Fibroblast of lung (primary cell): Measurements from ENCODE around the gene ROCK1.
"Not testable (repeated sequence)": the region's sequence is repeated elsewhere in the genome, so short reads cannot be mapped to it uniquely, and the experiment has no call there.

Experiments used
- EZH2 ChIP-seq: IDR thresholded peaks from 2 replicates; pipeline ENCODE4 v1.5.1; 2012; ENCODE audit warnings: low read length, control low read depth, mild to moderate bottlenecking; ENCODE audit errors: missing control alignments
- TF ChIP-seq, protein P1 (sequence below), 2 donors: IDR thresholded peaks in 1 of 2; conservative IDR thresholded peaks in 1 of 2; 1 replicate in 1 of 2; 2 replicates in 1 of 2; pipeline ENCODE4 v1.5.1; 2011 to 2012; ENCODE audit warnings: low read length in 2 of 2, control low read depth in 1 of 2, inconsistent platforms in 1 of 2, low read depth in 1 of 2, mild to moderate bottlenecking in 1 of 2

- TF ChIP-seq, protein P1, sequence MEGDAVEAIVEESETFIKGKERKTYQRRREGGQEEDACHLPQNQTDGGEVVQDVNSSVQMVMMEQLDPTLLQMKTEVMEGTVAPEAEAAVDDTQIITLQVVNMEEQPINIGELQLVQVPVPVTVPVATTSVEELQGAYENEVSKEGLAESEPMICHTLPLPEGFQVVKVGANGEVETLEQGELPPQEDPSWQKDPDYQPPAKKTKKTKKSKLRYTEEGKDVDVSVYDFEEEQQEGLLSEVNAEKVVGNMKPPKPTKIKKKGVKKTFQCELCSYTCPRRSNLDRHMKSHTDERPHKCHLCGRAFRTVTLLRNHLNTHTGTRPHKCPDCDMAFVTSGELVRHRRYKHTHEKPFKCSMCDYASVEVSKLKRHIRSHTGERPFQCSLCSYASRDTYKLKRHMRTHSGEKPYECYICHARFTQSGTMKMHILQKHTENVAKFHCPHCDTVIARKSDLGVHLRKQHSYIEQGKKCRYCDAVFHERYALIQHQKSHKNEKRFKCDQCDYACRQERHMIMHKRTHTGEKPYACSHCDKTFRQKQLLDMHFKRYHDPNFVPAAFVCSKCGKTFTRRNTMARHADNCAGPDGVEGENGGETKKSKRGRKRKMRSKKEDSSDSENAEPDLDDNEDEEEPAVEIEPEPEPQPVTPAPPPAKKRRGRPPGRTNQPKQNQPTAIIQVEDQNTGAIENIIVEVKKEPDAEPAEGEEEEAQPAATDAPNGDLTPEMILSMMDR (conservative IDR thresholded peaks at IDR 0.05 in 1 of 2, IDR thresholded peaks at IDR 0.05 in 1 of 2; ENCODE audit: low read depth in 1 of 2, low read length in 2 of 2) = not testable (repeated sequence)
- not testable (repeated sequence) for TF ChIP-seq EZH2
Measured at GRCh38 chr18:20950827-20951226, 160.8 kb downstream of the ROCK1 start.
